ENCODE data around the gene NPBWR2. TPM values are rescaled to one million over a fixed set of nuclear protein-coding genes. Genes with fewer than 3 reads are reported as not detected.

Gene NPBWR2
- total RNA-seq, 4 donors from 2014 or later: not detected

DNA sequence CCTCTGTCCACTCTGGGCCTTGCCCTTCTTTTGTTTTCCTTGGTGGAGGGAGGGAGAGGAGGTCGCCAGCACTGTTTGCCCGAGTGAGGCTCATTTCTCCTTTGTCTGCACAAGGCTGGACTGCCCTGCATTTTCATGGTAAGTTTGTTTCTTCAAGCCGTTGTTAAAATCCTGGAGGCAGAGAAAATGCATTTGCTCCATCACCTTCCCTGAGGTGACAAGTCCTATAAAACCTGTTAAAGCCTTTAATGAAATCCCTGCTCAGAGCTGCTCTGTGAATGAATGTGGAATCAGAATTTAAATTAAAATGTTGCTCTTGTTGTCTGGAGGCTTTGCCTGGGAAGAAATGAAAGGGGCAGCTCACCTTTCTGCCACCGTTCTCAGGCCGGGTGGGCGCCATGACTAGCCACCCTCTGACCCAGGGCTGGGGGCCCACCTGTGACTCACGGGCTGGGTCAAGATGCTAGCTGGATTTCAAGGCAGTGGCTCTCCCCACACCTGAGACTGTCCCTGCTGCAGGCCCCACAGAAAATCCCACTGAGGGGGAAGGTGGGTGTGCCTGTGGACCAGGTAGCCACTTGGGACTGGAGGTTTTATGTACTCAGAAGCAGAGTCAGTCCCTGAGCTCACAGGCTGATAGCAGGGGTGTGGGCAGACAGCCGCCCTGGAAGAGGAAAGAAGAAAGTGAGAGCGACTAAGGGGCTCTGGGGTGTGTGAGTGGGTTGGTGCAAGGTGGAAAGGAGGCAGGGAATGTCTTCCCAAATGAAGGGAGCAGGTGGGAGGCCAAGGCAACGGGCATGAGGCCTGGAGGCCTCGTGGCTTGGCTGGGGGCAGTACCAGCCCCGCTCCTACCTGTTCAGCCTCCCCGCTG is 32.9 kb upstream of the NPBWR2 start:
- Histone ChIP-seq H3K4me3 (no peak overlapping the region), H3K4me1 (no peaks in the 10 kb centered on the region), H3K27ac (no peak overlapping the region), H3K36me3 (no peaks in the 10 kb centered on the region), H3K27me3 (peaks cover 8% of the 10 kb centered on the region), H3K9me3 (no peaks in the 10 kb centered on the region)
- DNase-seq: no peak
- TF ChIP-seq, protein P1, sequence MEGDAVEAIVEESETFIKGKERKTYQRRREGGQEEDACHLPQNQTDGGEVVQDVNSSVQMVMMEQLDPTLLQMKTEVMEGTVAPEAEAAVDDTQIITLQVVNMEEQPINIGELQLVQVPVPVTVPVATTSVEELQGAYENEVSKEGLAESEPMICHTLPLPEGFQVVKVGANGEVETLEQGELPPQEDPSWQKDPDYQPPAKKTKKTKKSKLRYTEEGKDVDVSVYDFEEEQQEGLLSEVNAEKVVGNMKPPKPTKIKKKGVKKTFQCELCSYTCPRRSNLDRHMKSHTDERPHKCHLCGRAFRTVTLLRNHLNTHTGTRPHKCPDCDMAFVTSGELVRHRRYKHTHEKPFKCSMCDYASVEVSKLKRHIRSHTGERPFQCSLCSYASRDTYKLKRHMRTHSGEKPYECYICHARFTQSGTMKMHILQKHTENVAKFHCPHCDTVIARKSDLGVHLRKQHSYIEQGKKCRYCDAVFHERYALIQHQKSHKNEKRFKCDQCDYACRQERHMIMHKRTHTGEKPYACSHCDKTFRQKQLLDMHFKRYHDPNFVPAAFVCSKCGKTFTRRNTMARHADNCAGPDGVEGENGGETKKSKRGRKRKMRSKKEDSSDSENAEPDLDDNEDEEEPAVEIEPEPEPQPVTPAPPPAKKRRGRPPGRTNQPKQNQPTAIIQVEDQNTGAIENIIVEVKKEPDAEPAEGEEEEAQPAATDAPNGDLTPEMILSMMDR (IDR thresholded peaks at IDR 0.05): no peak
- TF ChIP-seq EP300 (IDR thresholded peaks at IDR 0.05; ENCODE audit: low read depth): no peak
- TF ChIP-seq POLR2AphosphoS5 (IDR thresholded peaks at IDR 0.05): no peak
- no peak for TF ChIP-seq POLR2A (IDR thresholded peaks at IDR 0.05)
- in situ Hi-C loops (cut with MboI; ENCODE audit: low pct_ligation_motif_present in 1 of 4, low pct_unique_long_range_greater_than_20kb in 1 of 4, low sequenced_read_pairs in 3 of 4) (no loop called here), intact Hi-C loops (cut with DNase I; ENCODE audit: low total_unique reads) (no loop called here)
- 63 to 78% methylated on average over 4 to 12 of the region's 13 CpGs for WGBS, 2 donors (ENCODE audit: low coverage in 1 of 2)

DNA sequence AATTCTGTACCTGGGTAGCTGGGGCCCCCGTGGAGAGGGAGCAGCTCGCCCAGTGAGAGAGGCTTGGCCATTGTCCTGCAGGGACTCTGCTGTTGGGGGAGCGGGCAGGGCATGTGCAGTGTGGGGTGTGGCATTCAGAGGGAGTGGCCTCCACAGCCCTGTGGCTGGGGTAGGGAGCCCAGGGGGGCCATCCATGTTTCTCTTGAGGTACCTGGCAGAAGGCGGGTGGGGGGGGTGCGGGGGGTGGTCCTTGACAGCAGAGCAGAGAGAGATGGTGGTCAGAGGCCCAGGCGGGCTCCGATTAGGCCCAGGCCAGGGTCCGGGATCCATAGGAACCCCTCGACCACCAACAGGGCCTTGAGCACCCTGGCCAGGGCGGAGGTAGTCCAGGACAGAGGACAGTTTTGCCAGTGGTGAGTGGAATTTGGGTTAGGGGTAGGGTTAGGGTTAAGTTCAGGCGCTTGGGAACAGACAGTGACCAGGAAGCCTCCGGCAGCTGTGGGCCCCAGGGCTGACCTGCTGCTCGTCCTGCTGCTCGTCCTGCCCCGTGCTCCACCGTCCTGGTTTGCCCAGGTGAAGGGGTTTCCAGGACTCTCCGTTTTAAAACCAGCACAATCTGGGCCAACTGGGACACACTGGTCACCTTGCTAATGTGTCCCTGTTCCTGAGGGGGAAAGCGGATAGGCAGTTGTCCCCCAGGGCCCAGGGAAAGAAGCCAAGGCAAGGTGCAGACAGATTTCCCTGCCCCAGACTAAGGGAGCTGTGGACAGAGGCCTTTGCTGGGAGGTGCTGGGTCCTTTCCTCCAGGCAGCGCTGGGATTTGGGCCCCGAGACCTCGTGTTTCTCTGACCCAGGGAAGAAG is 32.1 kb upstream of the NPBWR2 start:
- Histone ChIP-seq H3K27ac (no peak overlapping the region), H3K4me1 (no peaks in the 10 kb centered on the region), H3K27me3 (peaks cover 8% of the 10 kb centered on the region), H3K4me3 (no peak overlapping the region), H3K9me3 (no peaks in the 10 kb centered on the region), H3K36me3 (no peaks in the 10 kb centered on the region)
- intact Hi-C loops (cut with DNase I; ENCODE audit: low total_unique reads): no loop called here
- no peak for DNase-seq
- 80 to 82% methylated on average over 1 to 19 of the region's 21 CpGs for WGBS, 2 donors (ENCODE audit: low coverage in 1 of 2)
- TF ChIP-seq POLR2AphosphoS5 (IDR thresholded peaks at IDR 0.05) (no peak), EP300 (IDR thresholded peaks at IDR 0.05; ENCODE audit: low read depth) (no peak), POLR2A (IDR thresholded peaks at IDR 0.05) (no peak)
- TF ChIP-seq, protein P1 (IDR thresholded peaks at IDR 0.05): no peak
- in situ Hi-C loops (cut with MboI; ENCODE audit: low pct_ligation_motif_present in 1 of 4, low pct_unique_long_range_greater_than_20kb in 1 of 4, low sequenced_read_pairs in 3 of 4): no loop called here

DNA sequence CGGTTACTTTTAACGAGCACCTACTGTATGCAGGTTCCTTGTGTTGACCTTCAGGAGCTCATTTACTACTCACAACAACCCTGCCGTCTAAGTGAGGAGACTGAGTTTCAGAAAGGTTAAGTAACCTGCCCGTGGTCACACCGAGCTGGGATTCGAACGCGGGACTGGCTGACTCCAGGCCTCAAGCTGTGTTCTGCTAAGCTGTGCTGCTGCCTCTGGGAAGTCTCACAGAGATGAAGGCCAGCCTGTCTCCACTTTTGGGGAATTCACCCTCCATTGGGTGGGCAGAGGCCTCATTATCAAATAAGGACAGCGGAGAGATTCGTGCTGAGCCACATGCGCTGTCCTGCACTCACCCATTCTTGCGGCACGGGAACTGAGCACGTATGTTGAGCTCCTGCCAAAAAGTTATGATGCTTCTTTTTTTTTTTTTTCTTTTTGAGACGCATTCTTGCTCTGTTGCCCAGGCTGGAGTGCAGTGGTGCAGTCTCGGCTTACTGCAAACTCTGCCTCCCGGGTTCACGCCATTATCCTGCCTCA is 31.0 kb upstream of the NPBWR2 start:
- TF ChIP-seq EP300 (IDR thresholded peaks at IDR 0.05; ENCODE audit: low read depth) (no peak), POLR2A (IDR thresholded peaks at IDR 0.05) (no peak), POLR2AphosphoS5 (IDR thresholded peaks at IDR 0.05) (no peak)
- TF ChIP-seq, protein P1 (IDR thresholded peaks at IDR 0.05): no peak
- 40 to 75% methylated on average over 1 to 18 of the region's 18 CpGs for WGBS, 2 donors (ENCODE audit: low coverage in 1 of 2)
- no peak overlapping the region for H3K27ac ChIP-seq
- no peaks in the 10 kb centered on the region for H3K9me3 ChIP-seq
- H3K36me3 ChIP-seq: no peaks in the 10 kb centered on the region
- H3K4me3 ChIP-seq: no peak overlapping the region
- DNase-seq: no peak
- in situ Hi-C loops (cut with MboI; ENCODE audit: low pct_ligation_motif_present in 1 of 4, low pct_unique_long_range_greater_than_20kb in 1 of 4, low sequenced_read_pairs in 3 of 4) (no loop called here), intact Hi-C loops (cut with DNase I; ENCODE audit: low total_unique reads) (no loop called here)
- no peaks in the 10 kb centered on the region for H3K4me1 ChIP-seq
- H3K27me3 ChIP-seq: peaks cover 14% of the 10 kb centered on the region

DNA sequence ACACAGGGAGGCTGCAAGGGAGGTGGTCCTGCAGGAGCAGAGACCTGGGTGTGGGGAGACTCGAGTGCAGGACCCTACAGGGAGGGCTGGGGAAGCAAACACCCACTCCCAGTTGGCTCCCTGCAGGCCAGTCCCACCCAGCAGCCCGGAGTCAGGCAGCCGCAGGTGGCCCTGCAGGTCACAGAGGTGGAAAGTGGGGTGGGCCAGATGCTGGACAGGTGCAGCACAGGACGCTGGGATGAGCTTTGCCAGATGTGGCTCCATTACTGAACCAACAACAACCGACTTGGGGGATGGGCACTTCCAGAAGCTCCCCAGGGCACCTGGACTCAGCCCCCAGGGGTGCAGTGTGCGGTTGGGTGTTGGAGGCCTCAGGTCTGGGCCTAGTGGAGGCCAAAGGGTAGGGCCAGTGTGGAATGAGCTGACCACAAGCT is 30.2 kb upstream of the NPBWR2 start:
- Histone ChIP-seq H3K9me3 (no peaks in the 10 kb centered on the region), H3K27ac (no peak overlapping the region), H3K4me3 (no peak overlapping the region), H3K4me1 (no peaks in the 10 kb centered on the region), H3K36me3 (no peaks in the 10 kb centered on the region), H3K27me3 (peaks cover 14% of the 10 kb centered on the region)
- 65% methylated on average over 6 of the region's 6 CpGs; no CpG with 5 or more reads in 1 of the 2 donors for WGBS, 2 donors (ENCODE audit: low coverage in 1 of 2)
- DNase-seq: no peak
- intact Hi-C loops (cut with DNase I; ENCODE audit: low total_unique reads) (no loop called here), in situ Hi-C loops (cut with MboI; ENCODE audit: low pct_ligation_motif_present in 1 of 4, low pct_unique_long_range_greater_than_20kb in 1 of 4, low sequenced_read_pairs in 3 of 4) (no loop called here)
- TF ChIP-seq, protein P1 (IDR thresholded peaks at IDR 0.05): no peak
- TF ChIP-seq EP300 (IDR thresholded peaks at IDR 0.05; ENCODE audit: low read depth) (no peak), POLR2A (IDR thresholded peaks at IDR 0.05) (no peak), POLR2AphosphoS5 (IDR thresholded peaks at IDR 0.05) (no peak)

Data from transverse colon (tissue), 4 donors.